ENCODE results near the gene ATP6V0B.

Gene ATP6V0B

DNA sequence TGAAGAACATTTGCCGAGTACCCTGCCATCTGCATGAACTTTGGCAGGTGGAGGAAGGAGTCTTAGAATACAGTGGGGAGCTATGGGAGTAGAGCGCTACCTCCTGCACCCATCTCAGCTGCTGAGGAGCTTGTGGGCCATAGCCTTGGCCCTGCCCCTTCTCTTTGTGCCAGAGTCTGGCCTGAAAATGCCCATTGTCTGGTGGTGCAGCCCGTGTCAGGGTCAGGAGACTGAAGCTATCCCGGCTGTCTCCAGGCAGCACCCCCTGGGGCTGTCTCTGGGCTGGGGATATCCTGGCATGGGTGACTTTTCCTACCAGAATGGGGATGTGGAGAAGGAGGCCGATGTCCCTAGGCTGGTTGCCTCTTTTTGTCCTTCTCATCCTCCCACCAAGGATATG lies 20.7 kb upstream of the ATP6V0B start:
- no peaks in the 10 kb centered on the region for H3K4me1 ChIP-seq (ENCODE audit: insufficient read depth, low read length, poor library complexity, severe bottlenecking)
- no peak overlapping the region for H3K4me2 ChIP-seq (ENCODE audit: low read depth, low read length, poor library complexity, severe bottlenecking)
- H4K20me1 ChIP-seq (ENCODE audit: insufficient read depth, low read length, poor library complexity, severe bottlenecking) = no peaks in the 10 kb centered on the region
- H3K79me2 ChIP-seq (ENCODE audit: insufficient read depth, low read length) = no peaks in the 10 kb centered on the region
- TF ChIP-seq EZH2phosphoT487 (IDR thresholded peaks at IDR 0.05; ENCODE audit: borderline replicate concordance) (no peak), CTCF (conservative IDR thresholded peaks at IDR 0.05; ENCODE audit: low read length) (no peak)
- no peak overlapping the region for H3K9ac ChIP-seq (ENCODE audit: low read depth, low read length, poor library complexity, severe bottlenecking)
- no peaks in the 10 kb centered on the region for H3K36me3 ChIP-seq (ENCODE audit: insufficient read depth, low read length)
- H3K9me3 ChIP-seq (ENCODE audit: insufficient read depth, low read depth, low read length) = no peaks in the 10 kb centered on the region
- H3K27me3 ChIP-seq (ENCODE audit: insufficient read depth, low read length, poor library complexity, severe bottlenecking) = no peaks in the 10 kb centered on the region
- H3K4me3 ChIP-seq (ENCODE audit: low read length, poor library complexity, severe bottlenecking) = no peak overlapping the region
- no peaks in the 10 kb centered on the region for H3K9me2 ChIP-seq (replicated peaks; ENCODE audit: low read depth, low read length)
- H2AFZ ChIP-seq (ENCODE audit: low read length) = no peak overlapping the region
- no peaks in the 10 kb centered on the region for H3F3A ChIP-seq (ENCODE audit: low read depth)

DNA sequence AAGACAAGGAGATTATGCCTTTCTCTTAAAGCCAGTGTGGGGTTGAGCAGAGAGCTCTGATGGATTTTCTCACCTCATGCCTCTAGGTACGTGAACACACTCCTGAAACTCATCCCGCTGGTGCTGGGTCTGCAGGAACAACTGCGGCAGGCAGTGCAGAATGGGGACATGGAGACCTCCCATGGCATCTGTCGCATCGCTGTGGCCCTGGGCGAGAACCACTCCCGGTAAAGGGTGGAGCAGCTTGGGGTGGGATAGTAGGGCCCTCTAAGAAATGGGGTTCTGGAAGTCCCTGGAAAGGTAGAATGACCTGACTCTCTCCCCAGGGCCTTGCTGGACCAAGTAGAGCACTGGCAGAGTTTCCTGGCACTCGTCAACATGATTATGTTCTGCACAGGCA lies 18.5 kb upstream of the ATP6V0B start:
- no peaks in the 10 kb centered on the region for H3K79me2 ChIP-seq (ENCODE audit: insufficient read depth, low read length)
- no peak overlapping the region for H3K9ac ChIP-seq (ENCODE audit: low read depth, low read length, poor library complexity, severe bottlenecking)
- H3K4me2 ChIP-seq (ENCODE audit: low read depth, low read length, poor library complexity, severe bottlenecking) = no peak overlapping the region
- no peak overlapping the region for H2AFZ ChIP-seq (ENCODE audit: low read length)
- no peak overlapping the region for H3K4me3 ChIP-seq (ENCODE audit: low read length, poor library complexity, severe bottlenecking)
- no peaks in the 10 kb centered on the region for H3K4me1 ChIP-seq (ENCODE audit: insufficient read depth, low read length, poor library complexity, severe bottlenecking)
- no peaks in the 10 kb centered on the region for H3K9me2 ChIP-seq (replicated peaks; ENCODE audit: low read depth, low read length)
- H3K36me3 ChIP-seq (ENCODE audit: insufficient read depth, low read length) = no peaks in the 10 kb centered on the region
- H3F3A ChIP-seq (ENCODE audit: low read depth) = no peaks in the 10 kb centered on the region
- H4K20me1 ChIP-seq (ENCODE audit: insufficient read depth, low read length, poor library complexity, severe bottlenecking) = no peaks in the 10 kb centered on the region
- TF ChIP-seq CTCF (conservative IDR thresholded peaks at IDR 0.05; ENCODE audit: low read length) = no peak
- TF ChIP-seq EZH2phosphoT487 (IDR thresholded peaks at IDR 0.05; ENCODE audit: borderline replicate concordance) = no peak
- no peaks in the 10 kb centered on the region for H3K27me3 ChIP-seq (ENCODE audit: insufficient read depth, low read length, poor library complexity, severe bottlenecking)
- no peaks in the 10 kb centered on the region for H3K9me3 ChIP-seq (ENCODE audit: insufficient read depth, low read depth, low read length)

- Histone ChIP-seq H3K79me2 (ENCODE audit: insufficient read depth, low read length) (no peaks in the 10 kb centered on the region), H3K4me1 (ENCODE audit: insufficient read depth, low read length, poor library complexity, severe bottlenecking) (no peaks in the 10 kb centered on the region), H3K9ac (ENCODE audit: low read depth, low read length, poor library complexity, severe bottlenecking) (no peak overlapping the region), H4K20me1 (ENCODE audit: insufficient read depth, low read length, poor library complexity, severe bottlenecking) (no peaks in the 10 kb centered on the region), H3K27me3 (ENCODE audit: insufficient read depth, low read length, poor library complexity, severe bottlenecking) (no peaks in the 10 kb centered on the region), H3K9me3 (ENCODE audit: insufficient read depth, low read depth, low read length) (no peaks in the 10 kb centered on the region), H3K4me3 (ENCODE audit: low read length, poor library complexity, severe bottlenecking) (no peak overlapping the region), H3K4me2 (ENCODE audit: low read depth, low read length, poor library complexity, severe bottlenecking) (no peak overlapping the region), H3K36me3 (ENCODE audit: insufficient read depth, low read length) (no peaks in the 10 kb centered on the region), H3F3A (ENCODE audit: low read depth) (no peaks in the 10 kb centered on the region), H2AFZ (ENCODE audit: low read length) (no peak overlapping the region), H3K9me2 (replicated peaks; ENCODE audit: low read depth, low read length) (no peaks in the 10 kb centered on the region)
- TF ChIP-seq CTCF (conservative IDR thresholded peaks at IDR 0.05; ENCODE audit: low read length) (no peak), EZH2phosphoT487 (IDR thresholded peaks at IDR 0.05; ENCODE audit: borderline replicate concordance) (no peak)
These were observed 17.2 kb upstream of the ATP6V0B start for GRCh38 chr1:43957407-43958040.

All from Loucy (cell line).